Coronary artery (tissue), 2 donors: ENCODE data around the gene ZBTB39.

Source experiments
- DNase-seq: peaks from one replicate; pipeline ENCODE4 v3.0.0-alpha.2; 2017; ENCODE audit warnings: low spot score
- H3K27ac ChIP-seq, 2 donors: fragments of 200-600 bp; sonication (generic); one replicate each; pipeline ENCODE4 v1.5.1; 2016 to 2019
- H3K4me3 ChIP-seq: fragments of 200-600 bp; sonication (generic); 2 replicates; pipeline ENCODE4 v1.5.1; 2016; ENCODE audit warnings: mild to moderate bottlenecking, moderate library complexity
- TF ChIP-seq, protein P1 (sequence below): fragments of 200-600 bp; sonication (generic); IDR thresholded peaks from one replicate; pipeline ENCODE4 v1.5.1; 2019; ENCODE audit warnings: antibody characterized with exemption

The ZBTB39 gene

DNA sequence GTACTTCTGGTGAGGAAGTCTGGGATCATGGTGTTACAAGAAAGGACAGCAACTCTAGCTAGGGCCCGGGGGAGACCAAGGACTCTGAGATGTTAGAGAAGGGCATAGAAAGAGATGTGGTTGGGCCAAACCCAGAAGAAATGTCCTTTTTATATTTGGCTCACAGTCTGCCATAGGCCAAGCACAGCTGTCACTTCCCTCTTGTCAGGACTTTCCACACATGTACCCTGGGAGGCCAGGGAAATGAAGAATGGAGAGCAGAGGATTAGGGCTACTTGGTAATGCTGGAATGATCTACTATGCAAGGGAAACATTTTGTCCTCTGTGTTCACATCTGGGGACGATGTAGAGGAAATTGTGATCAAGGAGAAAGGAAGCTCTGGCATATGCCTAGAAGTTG, 34.4 kb upstream of the ZBTB39 start:
- no peak for DNase-seq
- TF ChIP-seq, protein P1, sequence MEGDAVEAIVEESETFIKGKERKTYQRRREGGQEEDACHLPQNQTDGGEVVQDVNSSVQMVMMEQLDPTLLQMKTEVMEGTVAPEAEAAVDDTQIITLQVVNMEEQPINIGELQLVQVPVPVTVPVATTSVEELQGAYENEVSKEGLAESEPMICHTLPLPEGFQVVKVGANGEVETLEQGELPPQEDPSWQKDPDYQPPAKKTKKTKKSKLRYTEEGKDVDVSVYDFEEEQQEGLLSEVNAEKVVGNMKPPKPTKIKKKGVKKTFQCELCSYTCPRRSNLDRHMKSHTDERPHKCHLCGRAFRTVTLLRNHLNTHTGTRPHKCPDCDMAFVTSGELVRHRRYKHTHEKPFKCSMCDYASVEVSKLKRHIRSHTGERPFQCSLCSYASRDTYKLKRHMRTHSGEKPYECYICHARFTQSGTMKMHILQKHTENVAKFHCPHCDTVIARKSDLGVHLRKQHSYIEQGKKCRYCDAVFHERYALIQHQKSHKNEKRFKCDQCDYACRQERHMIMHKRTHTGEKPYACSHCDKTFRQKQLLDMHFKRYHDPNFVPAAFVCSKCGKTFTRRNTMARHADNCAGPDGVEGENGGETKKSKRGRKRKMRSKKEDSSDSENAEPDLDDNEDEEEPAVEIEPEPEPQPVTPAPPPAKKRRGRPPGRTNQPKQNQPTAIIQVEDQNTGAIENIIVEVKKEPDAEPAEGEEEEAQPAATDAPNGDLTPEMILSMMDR, result no peak

DNA sequence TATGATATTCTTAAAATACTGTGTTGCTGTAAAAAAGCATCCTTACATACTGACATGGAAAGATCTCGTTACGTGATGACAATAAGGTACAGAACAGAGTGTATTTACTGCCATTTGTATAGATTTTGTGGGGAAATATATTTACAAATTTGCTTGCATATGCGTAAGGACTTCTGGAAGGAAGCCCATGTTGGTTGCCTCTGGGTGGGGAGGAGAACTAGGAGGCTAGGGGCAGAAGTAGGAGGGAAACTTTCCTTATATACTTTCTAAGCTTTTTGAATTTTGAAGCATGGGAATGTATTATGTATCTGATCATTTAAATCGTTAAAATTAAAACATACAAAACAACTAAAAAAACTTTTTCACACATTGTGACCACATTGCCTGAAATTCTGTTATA, 33.9 kb upstream of the ZBTB39 start:
- TF ChIP-seq, protein P1, result no peak
- no peak for DNase-seq
- Histone ChIP-seq H3K4me3 (no peak overlapping the region), H3K27ac (no peak overlapping the region)

More for the DNA sequence above, 34.4 kb upstream of the ZBTB39 start:
- H3K4me3 ChIP-seq, result no peak overlapping the region
- no peak overlapping the region for H3K27ac ChIP-seq

DNA sequence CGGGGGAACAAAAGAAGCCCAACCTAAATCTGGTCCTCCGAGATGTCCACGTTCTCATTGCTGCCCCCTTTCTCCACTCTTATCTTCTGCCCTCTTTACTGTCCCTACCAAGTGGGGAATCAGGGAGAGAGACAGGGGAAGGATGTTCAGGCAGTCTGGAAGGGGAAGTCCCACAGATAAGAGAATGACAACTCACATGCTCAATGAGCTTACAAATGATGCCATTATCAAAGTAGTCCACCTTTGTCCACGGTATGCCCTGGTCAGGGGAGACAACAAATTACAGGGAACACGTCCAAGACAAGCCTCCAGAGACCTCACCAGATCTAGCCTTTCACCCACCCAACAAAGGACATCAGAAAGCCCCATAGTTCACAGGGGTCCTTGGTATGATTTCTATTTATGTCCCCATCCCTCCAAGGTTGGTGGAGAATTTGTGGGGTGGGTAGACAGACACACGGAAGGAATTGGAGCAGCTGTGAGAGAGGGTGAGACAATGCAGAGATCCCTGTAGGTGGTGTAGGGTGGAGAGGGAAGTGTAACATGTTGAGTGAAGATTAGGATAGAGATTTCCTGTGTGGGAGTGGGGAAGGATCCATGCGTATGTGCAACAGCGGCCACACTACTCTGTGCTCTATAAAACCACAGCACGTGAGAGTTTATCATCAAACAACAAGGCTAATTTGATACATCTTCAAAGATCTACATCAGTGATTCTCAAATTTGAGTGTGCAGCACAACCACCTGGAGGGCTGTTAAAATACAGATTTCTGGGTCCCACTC, 32.9 kb upstream of the ZBTB39 start:
- Histone ChIP-seq H3K27ac (no peak overlapping the region), H3K4me3 (no peak overlapping the region)
- DNase-seq, result no peak
- TF ChIP-seq, protein P1, result no peak

- Histone ChIP-seq H3K4me3 (no peak overlapping the region), H3K27ac (no peak overlapping the region)
- TF ChIP-seq, protein P1, result no peak
- no peak for DNase-seq
These were observed 30.9 kb upstream of the ZBTB39 start for GRCh38 chr12:57037264-57037663.

GRCh38 chr12:57033431-57033830, 27.1 kb upstream of the ZBTB39 start:
- Histone ChIP-seq H3K27ac (no peak overlapping the region), H3K4me3 (no peak overlapping the region)
- DNase-seq, result no peak
- TF ChIP-seq, protein P1, result no peak

- TF ChIP-seq, protein P1, result no peak
- Histone ChIP-seq H3K4me3 (no peak overlapping the region), H3K27ac (no peak overlapping the region)
- DNase-seq, result no peak
These were observed 25.4 kb upstream of the ZBTB39 start for GRCh38 chr12:57031789-57032188.

DNA sequence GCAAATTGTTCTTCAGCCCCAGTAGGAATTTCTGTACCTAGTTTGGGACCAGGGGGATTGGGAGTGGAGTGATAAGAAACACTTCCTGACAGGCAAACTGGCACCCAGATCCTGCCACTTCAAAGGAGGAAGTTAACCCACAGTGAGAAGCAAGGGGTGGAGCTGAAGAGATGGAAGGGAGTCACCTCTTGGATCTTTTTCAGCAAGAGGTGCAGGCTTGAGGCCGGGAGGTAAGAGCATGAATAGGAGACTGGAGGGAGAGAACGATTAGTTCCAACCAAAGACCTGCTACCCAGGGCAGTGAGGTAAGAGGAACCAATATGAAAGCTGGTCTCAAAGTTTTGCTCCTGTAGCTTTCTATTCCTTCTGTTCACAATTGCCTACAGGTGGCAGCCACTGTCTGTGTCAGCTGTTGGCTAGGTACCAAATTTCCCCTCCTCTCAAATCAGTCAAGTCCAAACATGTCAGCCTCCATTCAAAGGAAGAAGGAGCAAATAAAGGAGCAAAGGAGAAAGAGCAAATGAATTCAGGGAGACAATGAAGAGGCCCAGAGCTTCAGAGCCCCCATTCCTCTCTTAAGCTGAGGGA, 24.9 kb upstream of the ZBTB39 start:
- Histone ChIP-seq H3K27ac (no peak overlapping the region), H3K4me3 (no peak overlapping the region)
- no peak for DNase-seq
- TF ChIP-seq, protein P1, result no peak
